Measurements from ENCODE around the gene TKT.

- TF ChIP-seq CTCF (IDR thresholded peaks at IDR 0.05; ENCODE audit: low read depth, low read length), result no peak
- TF ChIP-seq EZH2phosphoT487 (IDR thresholded peaks at IDR 0.05; ENCODE audit: low read depth), result no peak
Observed at GRCh38 chr3:53187430-53187829, 68.4 kb downstream of the TKT start.

Data from OCI-LY3 (cell line).